Stimulated activated CD8-positive, alpha-beta memory T cell treated with anti-CD3 and anti-CD28 coated beads, Interleukin-7, amount 100 ng/mL, for 1 hour (primary cell): ENCODE data around the gene RBBP4.
"Not testable (repeated sequence)": the region's sequence is repeated elsewhere in the genome, so short reads cannot be mapped to it uniquely, and the experiment has no call there.

Source experiments
- DNase-seq, 2 donors: peaks; one replicate each; pipeline ENCODE4 v3.0.0-alpha.2; 2020; ENCODE audit warnings: low read depth in 2 of 2

Gene RBBP4

DNA sequence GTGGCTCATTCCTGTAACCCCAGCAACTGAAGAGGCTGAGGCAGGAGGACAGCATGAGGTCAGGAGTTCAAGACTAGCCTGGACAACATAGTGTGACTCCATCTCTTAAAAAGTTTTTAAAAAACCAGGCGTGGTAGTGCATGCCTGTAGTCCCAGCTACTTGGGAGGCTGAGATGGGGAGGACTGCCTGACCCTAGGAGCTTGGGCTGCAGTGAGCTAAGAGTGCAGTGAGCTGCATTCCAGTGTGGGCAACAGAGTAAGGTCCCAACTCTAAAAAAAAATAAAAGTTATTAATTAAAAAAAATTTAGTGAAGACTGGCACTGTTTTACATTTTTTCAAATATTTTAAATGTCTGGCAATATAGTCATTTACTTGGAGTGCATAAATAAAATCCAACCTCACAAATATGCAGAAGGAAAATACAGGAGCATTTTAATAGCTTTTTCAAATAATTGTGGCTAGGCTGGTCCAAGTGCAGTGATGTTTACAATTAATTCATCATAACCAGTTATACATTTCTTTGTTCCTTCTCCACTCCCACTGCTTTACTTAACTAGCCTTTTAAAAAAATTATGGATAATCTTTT, 11.4 kb upstream of the RBBP4 start:
- DNase-seq = no peak

DNA sequence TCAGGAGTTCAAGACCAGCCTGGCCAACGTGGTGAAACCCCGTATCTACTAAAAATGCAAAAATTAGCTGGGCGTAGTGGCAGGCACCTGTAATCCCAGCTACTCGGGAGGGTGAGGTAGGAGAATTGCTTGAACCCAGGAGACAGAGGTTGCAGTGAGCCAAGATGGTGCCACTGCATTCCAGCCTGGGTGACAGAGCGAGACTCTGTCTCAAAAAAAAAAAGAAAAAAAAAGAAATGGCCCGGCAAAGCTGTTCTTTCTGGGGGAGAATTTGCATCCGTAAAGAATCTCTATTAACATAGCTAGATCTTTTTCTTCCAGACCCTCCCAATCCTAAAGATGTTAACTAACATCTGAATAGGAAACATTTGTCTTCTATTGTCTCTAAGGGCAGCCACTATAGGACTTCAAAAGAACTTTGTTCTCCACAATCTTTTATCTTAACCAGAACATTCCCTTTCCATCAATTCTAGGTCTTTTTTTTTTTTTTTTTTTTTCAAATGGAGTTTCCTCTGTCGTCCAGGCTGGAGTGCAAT, 8.6 kb upstream of the RBBP4 start:
- not testable (repeated sequence) for DNase-seq

DNA sequence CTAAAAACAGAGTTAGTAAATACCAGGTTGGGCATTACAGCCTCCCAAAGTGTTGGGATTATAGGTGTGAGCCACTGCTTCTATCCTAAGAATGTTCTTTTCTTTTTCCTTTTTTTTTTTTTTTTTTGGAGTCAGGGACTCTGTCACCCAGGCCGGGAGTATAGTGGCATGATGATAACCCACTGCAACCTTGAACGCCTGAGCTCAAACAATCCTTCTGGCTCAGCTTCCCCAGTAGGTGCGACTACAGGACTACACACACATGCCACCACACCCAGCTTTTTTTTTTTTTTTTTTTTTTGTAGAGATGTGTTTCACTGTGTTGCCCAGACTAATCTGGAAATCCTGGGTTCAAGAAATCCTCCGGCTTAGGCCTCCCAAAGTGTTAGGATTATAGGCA, 6.6 kb upstream of the RBBP4 start:
- no peak for DNase-seq

DNA sequence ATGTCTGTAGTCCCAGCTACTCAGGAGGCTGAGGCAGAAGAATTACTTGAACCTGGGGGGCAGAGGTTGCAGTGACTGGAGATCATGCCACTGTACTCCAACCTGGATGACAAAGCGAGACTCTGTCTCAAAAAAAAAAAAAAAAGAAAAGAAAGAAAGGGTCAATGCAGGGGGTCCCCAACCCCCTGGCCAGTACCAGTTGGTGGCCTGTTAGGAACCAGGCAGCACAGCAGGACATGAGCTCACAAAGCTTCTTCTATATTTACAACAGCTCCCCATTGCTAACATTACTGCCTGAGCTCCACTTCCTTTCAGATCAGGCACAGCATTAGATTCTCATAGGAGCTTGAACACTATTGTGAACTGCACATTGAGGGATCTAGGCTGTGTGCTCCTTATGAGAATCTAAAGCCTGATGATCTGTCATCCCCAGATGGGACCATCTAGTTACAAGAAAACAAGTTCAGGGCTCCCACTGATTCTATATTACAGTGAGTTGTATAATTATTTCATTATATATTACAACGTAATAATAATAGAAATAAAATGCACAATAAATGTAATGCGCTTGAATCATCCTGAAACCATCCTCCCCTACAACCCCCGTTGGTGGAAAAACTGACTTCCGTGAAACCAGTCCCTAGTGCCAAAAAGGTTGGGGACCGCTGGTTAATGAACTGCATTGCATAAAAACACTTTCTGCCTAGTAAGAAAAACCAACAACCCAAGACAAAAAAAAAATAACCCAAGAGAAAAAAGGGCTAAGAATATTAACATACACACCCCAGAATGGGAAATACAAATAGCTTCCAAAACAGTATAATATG, 3.5 kb upstream of the RBBP4 start:
- no peak for DNase-seq

DNA sequence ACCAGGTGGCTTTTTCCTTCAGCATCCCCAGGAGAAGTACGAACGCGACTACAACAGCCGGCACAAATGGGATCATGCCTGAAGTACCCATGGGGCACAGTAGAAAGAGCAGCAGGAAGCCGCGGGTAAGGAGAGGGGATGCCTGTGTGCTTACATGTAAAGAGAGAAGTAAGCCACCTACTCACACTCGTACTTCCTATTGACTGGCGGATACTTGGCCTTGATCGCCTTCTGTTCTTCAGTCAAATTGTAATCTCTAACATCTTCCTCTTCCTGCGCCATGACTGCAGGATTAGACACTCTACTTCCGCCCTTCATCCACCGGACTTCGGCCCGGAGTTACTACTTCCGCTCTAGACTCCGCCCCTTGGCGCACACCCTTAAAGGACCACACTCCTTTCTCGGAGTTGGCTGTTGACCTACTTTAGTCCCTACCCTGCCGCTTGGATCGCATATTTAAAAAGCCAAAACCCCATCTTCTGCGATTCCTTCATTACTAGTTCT, 708 bp upstream of the RBBP4 start, which contains the start of gene ZBTB8OS:
Gene ZBTB8OS (minus strand): TSS at position 303 of the 504 bp plus-strand sequence. CDS start 21 bp downstream, at position 282.
- DNase-seq = peak; percentile 73 to 74

DNA sequence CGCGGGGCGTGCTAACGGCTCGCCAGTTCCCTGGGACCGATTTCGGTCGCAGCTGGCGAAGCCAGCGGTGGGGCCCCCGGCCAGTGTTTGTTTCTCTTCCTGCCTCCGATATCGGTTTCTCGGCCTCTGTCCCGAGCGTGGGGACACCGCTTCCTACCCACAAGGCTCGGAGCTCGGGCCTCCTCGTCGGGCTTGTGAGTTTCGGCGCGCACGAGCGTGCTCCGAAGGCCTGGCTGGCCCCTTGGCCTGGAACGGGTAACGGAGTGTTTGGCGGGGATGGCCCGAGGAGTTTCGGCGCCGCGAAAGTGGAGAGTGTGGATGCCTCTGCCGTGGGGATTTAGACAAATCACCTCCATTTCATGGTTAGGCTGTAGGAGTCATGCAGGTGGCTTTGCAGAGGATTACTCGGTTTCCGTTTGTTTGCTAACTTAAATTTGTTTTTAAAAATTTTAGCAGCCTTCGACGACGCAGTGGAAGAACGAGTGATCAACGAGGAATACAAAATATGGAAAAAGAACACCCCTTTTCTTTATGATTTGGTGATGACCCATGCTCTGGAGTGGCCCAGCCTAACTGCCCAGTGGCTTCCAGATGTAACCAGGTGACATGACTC, 559 bp downstream of the RBBP4 start:
- no peak for DNase-seq

DNA sequence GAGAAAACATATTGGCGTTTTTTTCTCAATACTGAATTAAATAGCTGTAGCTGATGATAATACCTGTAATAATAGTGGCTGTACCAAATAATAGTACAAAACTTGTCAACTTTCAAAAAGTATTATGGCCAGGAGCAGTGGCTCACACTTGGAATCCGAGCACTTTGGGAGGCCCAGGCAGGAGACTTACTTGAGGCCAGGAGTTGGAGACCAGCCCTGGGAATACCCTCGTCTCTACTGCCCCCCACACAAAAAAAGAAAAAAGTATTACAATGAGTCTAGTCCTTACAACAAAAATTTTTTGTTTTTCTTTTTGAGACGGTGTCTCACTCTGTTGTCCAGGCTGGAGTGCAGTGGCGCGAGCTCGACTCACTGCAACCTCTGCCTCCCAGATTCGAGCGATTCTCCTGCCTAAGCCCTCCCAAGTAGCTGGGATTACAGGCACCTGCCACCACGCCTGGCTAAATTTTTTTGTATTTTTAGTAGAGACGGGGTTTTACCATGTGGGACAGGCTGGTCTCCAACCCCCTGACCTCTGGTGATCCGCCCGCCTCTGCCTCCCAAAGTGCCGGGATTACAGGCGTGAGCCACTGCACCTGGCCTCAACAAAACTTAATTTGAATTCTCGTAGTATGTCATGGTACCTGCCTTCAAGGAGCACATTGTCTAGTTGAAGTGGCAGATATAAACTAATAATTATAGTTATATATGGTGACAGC, 1.4 kb downstream of the RBBP4 start:
- DNase-seq = no peak

DNA sequence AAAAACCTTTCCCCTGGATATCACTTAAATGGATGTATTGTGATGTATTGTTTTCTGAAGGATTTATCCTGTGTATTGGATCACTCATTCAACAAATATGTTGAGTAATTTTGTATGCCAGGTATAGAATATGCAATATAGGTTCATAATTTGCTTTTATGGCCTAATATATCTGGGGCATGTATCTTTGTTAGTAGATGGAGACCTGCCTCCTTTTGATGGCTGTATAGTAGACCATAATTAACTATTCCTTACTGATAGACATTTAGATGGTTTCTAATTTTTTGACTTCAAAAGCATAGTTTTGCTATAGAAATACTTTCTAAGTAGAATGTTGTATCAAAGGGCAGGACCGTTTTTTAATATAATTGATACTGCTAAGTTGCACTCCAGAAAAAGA, 8.6 kb downstream of the RBBP4 start:
- no peak for DNase-seq

DNA sequence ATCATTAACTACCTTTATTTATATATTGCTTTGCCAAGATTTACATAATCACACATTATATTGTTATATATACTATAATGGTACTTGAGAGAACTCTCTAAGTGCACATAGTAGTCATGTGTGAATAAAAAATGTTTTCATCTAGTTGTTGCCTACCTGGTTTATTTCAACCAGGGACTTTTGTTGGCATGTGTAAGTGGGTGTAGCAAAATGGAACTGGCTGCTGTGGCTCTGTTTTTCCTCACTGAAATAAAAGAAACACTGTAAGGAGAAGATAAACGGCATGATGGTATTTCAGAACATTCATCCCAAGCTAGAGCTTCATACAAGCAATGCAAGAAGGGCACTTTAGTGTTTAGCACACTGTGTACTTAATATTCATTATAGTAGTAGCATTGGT, 14.9 kb downstream of the RBBP4 start:
- no peak for DNase-seq

DNA sequence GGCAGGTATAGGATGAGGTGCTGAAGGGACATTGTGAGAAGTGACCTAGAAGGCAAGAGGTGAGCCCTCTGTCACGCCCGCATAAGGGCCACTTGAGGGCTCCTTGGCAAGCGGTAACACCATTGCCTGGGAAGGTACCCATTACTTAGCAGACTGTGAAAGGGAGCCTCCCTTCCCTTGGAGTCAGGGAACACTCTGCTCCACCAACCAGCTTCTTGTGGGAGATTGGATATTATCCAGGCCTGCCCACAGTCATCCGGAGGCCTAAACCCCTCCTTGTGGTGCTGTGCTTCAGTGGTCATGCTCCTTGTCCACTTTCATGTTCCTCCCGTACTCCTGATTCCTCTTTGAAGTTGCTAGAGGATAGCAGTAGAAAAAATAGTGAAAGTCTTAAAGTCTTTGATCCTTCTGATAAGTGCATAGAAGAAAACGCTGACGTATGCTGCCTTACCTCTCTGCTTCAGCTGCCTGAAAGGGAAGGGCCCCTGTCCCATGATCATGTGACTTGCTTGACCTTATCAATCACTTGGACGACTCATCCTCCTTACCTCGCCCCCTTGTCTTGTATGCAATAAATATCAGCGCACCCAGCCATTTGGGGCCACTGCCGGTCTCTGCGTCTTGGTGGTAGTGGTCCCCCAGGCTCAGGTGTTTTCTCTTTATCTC, 16.0 kb downstream of the RBBP4 start:
- no peak for DNase-seq

DNA sequence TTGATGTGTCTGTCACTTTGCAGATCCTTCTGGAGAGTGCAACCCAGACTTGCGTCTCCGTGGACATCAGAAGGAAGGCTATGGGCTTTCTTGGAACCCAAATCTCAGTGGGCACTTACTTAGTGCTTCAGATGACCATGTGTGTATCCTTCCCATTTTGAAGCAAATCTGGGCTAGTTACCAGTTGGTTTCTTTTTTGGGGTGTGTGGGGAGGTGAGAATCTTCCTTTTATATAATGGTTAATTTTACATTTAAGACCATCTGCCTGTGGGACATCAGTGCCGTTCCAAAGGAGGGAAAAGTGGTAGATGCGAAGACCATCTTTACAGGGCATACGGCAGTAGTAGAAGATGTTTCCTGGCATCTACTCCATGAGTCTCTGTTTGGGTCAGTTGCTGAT, 17.7 kb downstream of the RBBP4 start:
- not testable (repeated sequence) for DNase-seq

DNA sequence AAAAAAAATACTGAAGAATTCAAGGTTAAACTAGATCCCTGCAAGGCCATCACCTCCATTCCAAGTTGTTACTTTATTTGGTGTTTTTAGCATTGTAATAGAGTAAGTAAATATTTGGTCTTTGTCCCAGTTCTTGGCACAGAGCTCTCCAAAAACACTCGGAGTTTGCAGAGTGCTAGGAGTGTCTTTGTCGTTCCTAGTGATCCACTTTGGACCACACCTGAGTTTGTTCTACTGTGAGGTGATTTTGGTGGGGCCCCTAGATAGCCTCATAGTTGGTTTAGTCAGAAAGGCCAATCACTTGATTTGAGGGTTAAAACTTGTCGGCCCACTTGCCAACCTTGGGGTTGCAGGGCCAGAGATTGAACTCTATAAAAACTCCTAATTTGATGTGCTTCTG, 25.9 kb downstream of the RBBP4 start:
- DNase-seq = no peak

DNA sequence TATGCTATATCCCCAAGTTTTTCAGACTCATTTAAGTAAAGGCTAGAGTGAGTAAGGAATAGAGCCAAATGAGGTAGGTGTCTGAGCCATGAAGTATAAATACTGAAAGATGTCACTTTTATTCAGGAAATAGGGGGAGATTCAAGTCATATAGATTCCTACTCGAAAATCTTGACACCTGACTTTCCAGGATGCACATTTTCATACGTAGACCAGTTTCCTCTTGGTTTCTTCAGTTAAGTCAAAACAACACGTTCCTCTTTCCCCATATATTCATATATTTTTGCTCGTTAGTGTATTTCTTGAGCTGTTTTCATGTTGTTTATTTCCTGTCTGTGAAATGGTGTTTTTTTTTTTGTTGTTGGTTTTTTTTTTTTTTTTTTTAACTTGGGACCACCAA, 29.0 kb downstream of the RBBP4 start:
- DNase-seq = not testable (repeated sequence)

DNA sequence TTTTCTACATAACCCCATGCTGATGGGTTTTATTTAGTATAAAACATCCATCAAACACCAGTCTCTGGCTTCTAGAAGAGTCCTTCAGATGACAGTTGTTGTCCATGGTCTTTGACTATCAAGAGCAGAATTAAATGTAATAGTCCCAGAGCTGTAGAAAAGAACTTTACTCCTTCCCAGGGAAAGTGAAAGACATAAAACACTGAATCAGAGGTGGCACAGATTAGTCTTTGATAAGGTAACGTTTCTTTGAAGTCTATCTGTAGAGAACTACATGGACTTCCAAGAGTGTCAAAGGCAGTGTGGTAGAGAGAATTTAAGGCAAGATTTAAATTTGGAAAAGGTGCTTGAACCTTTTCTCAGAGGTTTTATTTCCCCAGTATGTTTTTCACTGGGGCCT, 29.6 kb downstream of the RBBP4 start:
- no peak for DNase-seq

DNA sequence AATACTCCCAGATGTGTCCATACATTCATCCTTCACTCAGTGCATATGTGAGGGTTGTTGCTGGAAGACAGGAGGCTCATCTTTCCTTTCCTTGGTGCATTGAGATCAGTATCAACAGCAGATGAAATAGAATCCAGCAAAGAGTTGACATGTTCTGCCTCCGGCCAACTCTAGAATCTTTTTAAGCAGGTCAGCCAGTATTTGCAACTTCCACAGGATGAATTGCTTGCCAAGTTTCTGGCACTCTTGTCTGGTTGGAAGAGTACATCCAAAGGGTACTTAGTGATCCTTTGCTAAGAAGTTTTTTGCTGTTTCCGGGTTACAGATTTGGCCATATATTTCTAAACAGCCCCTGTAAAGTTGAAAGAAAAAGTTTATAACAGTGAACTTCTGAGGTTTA, 30.5 kb downstream of the RBBP4 start:
- DNase-seq = no peak

DNA sequence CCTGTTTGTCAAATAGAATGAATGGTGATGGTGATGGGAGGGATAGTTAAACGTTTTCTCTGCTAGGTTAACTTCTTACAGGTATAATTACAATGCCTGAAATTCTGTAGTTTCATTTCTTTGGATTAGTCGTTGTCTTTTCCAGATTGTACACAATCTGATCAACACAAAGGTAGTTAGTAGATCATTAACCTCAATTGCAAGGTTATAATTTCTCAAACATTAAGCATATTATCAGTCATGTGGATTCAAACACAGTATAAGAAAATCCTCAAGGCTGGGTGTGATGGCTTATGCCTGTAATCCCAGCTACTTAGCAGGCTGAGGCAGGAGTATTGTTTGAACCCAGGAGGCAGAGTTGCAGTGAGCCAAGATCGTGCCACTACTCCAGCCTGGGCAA, 31.0 kb downstream of the RBBP4 start:
- no peak for DNase-seq

DNA sequence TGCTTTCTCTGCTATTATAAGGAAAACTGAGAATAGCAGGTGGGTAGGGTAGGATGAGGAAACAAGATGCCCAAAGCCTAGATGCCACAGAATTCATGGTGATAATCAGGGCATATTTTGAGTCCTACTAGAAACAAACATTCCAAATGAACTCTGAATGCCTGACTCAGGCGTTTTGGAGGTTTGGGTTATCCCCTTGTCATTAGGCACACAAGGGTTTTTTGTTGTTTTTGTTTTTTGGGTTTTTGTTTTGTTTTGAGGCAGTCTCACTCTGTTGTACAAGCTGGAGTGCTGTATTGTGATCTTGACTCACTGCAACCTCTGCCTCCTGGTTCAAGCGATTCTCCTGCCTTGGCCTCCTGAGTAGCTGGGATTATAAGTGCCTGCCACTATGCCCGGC, 32.4 kb downstream of the RBBP4 start:
- no peak for DNase-seq

DNA sequence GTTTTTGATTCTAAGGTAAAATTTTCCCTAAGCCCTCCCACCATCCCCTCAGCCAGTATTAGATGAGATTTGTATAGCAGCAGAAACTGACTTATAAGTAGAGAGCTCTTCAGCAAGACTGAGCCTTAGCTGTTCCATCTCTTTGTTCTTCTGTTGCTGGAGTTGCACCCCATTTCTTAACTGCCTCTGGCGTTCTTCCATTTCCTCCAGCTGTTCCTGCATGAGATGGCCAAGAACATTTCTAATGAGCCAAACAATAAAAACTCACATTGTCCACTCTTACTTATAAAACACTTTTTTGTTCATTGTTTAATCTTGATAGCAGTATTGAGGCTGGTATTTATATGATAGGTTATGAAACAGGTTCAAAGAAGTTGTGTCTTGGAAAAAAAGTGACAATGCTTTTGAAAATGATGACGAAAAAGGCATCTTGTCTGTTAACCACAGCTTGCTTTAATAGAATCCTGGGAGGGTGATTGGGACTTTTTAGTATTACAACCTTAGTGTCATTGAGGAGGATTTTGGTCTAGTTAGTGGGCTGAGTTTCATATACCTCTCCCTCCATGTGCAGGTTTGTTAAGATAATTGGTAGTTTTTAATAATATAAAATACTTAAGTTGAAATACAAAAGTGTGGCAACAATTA, 33.3 kb downstream of the RBBP4 start:
- no peak for DNase-seq

DNA sequence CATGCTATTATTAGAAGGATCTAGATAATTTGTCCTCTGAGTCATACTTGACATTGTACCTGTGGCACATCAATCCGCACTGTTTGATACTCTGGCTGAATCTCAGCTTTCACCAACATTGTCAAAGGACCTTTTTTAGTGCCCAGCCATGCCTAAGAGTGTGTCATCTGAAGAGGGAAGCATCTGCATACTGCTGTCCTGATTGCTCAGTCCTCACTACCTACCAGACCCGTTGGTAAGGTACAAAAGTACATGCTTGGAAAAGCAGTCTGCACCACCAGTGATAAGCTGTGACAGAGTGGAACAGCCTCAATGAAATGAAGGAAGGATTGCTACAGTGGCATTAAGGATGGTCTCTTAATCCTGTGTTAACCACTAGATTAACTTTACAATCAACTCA, 34.5 kb downstream of the RBBP4 start:
- DNase-seq = no peak

DNA sequence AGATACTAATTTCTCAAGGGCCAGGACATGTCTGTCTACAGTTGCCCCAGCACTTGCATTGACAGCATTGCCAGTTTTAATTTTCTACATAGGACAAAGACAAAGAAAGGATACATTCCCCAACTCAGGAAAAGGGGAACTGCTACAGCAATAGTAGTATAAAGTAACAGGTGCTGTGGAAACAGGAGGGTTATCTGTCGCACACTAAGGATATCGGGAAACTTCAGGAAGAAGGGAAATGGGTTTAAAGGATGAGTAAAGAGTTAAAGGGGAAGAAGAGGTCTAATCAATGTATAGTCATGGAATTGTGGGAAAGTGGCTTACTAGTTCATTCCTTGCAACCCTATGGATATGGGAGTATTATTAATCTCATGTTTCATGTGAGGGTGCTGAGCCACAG, 35.4 kb downstream of the RBBP4 start:
- no peak for DNase-seq
